Heart left ventricle (tissue), 16 donors: ENCODE results near the gene TRA2B. TPM values are rescaled to one million over a fixed set of nuclear protein-coding genes. Genes with fewer than 3 reads are reported as not detected.

Source experiments
- ATAC-seq, 4 donors: fragments of 200-7000 bp; cut with Tn5 transposase; one replicate each; pipeline ENCODE4 v1.9.1; 2020 to 2022; ENCODE audit warnings: moderate library complexity in 4 of 4, mild to moderate bottlenecking in 3 of 4, moderate number of reproducible peaks in 1 of 4
- DNase-seq, 5 donors: peaks; one replicate each; pipeline ENCODE4 v3.0.0-alpha.2; 2020
- H3K27ac ChIP-seq, 12 donors: fragments of 200-600 bp; sonication (generic) in 4 of 12; one replicate each; pipeline versions ENCODE4 v1.5.0 to v1.8.0; 2016 to 2022; ENCODE audit warnings: mild to moderate bottlenecking in 2 of 12
- H3K27me3 ChIP-seq, 9 donors: fragments of 200-600 bp; sonication (generic) in 2 of 9; one replicate each; pipeline versions ENCODE4 v1.5.1 to v1.8.0; 2016 to 2022; ENCODE audit warnings: mild to moderate bottlenecking in 3 of 9
- H3K36me3 ChIP-seq, 9 donors: fragments of 200-600 bp; sonication (generic) in 2 of 9; one replicate each; pipeline versions ENCODE4 v1.5.0 to v1.8.0; 2018 to 2022; ENCODE audit warnings: mild to moderate bottlenecking in 2 of 9
- H3K4me1 ChIP-seq, 12 donors: fragments of 200-600 bp; sonication (generic) in 4 of 12; one replicate each; pipeline versions ENCODE4 v1.5.0 to v1.8.0; 2016 to 2022; ENCODE audit warnings: mild to moderate bottlenecking in 3 of 12
- H3K4me3 ChIP-seq, 12 donors: fragments of 200-600 bp; sonication (generic) in 4 of 12; one replicate each; pipeline versions ENCODE4 v1.5.0 to v1.8.0; 2017 to 2022; ENCODE audit warnings: mild to moderate bottlenecking in 9 of 12, moderate library complexity in 4 of 12
- H3K9me3 ChIP-seq, 12 donors: fragments of 200-600 bp; sonication (generic) in 4 of 12; one replicate each; pipeline versions ENCODE4 v1.5.0 to v1.8.0; 2016 to 2022; ENCODE audit warnings: mild to moderate bottlenecking in 1 of 12
- CTCF ChIP-seq, 12 donors: fragments of 200-600 bp; sonication (generic) in 4 of 12; IDR thresholded peaks; one replicate each; pipeline versions ENCODE4 v1.5.0 to v1.8.0; 2018 to 2022; ENCODE audit warnings: antibody characterized with exemption in 12 of 12, mild to moderate bottlenecking in 5 of 12
- POLR2A ChIP-seq, 2 donors: fragments of 450-650 bp; IDR thresholded peaks; one replicate each; pipeline ENCODE4 v1.6.1; 2017; ENCODE audit warnings: antibody characterized with exemption in 2 of 2, mild to moderate bottlenecking in 2 of 2, moderate library complexity in 2 of 2
- WGBS, 4 donors: extraction: QIAGEN DNeasy Blood & Tissue Kit in 2 of 4; methylation state at CpG; one replicate each; pipeline versions ENCODE4 v1.1.5 to v1.1.7; 2013 to 2018; 5-methylcytosine and 5-hydroxymethylcytosine counted together
- intact Hi-C, 10 donors: fragments of 100-400 bp; cut with DNase I; formaldehyde crosslinking; loops; one replicate each; pipeline versions ENCODE4 v1.11.1 to v1.14.2; 2022
- polyA plus RNA-seq, 2 donors: library from polyadenylated mRNA; stranded (reverse); fragments of 200-250 nt; gene quantifications; one replicate each; pipeline ENCODE4 v1.2.3, GENCODE V29; 2013
- total RNA-seq, 9 donors: library from RNA; depleted of rRNA in 2 of 9; stranded (reverse); fragments of >200 nt in 2 of 9; fragmentation: NEBNext Ultra II Directional in 3 of 9; extraction: Animal tissue kit (Norgen Biotek cat#: 25700) in 3 of 9; gene quantifications; one replicate each; pipeline versions ENCODE4 v1.1.0 to v1.2.4, GENCODE V29; 2016 to 2023
- donor health status: ischemic (EF 13 %, LVEDD 7.1; RV severe dilation, severe dysfunction).
- donor health status: healthy with polysubstance abuse.
- donor health status: DM: no; HTN: yes; CAD: no.
- donor health status: DM: no; HTN: no; CAD: no.
- donor health status: ischemic (EF 25% LVEDD 6.9; RV normal size, moderate dysfunction).
- donor health status: ischemic (EF 25% LVEDD 5.7; RV mildly dilated, moderate dysfunction).
- donor health status: healthy.
- donor health status: DM: yes; HTN: yes; CAD: no.
- donor health status: ischemic (EF 35%, LVEDD 5.7; RV mildly dilated, moderate dysfunction).
- donor health status: nonischemic (EF 11% LVEDD 7.7; RV severe dilation, severe dysfunction).
- donor health status: DM: yes; HTN: yes; CAD: no.
- donor health status: PGD.
- donor health status: ischemic (EF 29% LVEDD 5.4; RV normal size, mild dysfunction).
- donor health status: nonischemic (EF 23%, LVEDD 6.1; RV moderate dilation, normal function).

Gene TRA2B
- total and polyA plus RNA-seq, 11 donors: 28.5 to 66.0 (median 46.1) TPM

DNA sequence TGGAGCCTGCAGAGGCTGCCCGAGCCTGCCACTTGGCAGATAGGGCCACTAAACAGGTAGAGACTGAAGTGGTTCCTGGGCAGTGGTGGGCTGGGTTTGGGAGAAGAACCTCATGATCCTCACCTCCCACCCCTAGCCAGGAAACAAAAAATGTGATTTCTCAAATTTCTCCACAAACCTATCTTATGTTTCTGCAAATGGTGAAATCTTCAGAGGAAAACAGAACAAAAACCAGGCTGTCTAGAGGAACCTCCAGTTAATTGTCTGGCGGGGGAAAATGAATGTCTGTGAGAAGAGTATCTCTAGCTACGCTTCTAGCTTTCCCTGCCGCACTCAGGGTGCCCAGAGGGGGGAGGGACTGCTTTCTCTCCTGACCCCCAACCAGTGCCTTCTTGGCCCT, 55.9 kb downstream of the TRA2B start:
- 86 to 92% (median 89%) methylated on average over 4 of the region's 4 CpGs for WGBS, 4 donors
- H3K9me3 ChIP-seq: no peaks in the 10 kb centered on the region
- H3K27ac ChIP-seq: no peak overlapping the region
- no peak for DNase-seq
- no peak overlapping the region for H3K4me3 ChIP-seq
- H3K4me1 ChIP-seq: no peaks in the 10 kb centered on the region
- no peak for TF ChIP-seq POLR2A (IDR thresholded peaks at IDR 0.05)
- TF ChIP-seq CTCF (IDR thresholded peaks at IDR 0.05): no peak
- intact Hi-C loops: no loop called here
- H3K27me3 ChIP-seq: peaks cover 0 to 7% (median 0%) of the 10 kb centered on the region in 9 donors
- ATAC-seq: no peak
- H3K36me3 ChIP-seq: no peaks in the 10 kb centered on the region

DNA sequence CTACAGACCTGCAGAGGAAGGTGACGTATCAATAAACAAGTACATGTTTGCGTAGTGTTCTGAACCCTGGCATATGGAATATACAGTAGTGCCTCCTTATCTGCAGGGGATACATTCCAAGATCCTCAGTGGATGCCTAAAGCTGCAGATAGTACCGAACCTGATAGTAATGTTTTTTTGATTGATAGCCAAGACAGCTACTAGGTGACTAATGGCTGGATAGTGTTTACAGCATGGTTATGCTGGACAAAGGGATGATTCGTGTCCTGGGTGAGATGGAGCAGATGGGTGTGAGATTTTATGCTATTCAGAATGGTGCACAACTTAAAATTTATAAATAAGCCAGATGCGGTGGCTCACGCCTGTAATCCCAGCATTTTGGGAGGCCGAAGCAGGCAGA, 57.2 kb downstream of the TRA2B start:
- DNase-seq (no peak), ATAC-seq (no peak)
- H3K4me1 ChIP-seq: no peaks in the 10 kb centered on the region
- no peak for TF ChIP-seq POLR2A (IDR thresholded peaks at IDR 0.05)
- TF ChIP-seq CTCF (IDR thresholded peaks at IDR 0.05): no peak
- peaks cover 0 to 7% (median 0%) of the 10 kb centered on the region in 9 donors for H3K27me3 ChIP-seq
- H3K9me3 ChIP-seq: no peaks in the 10 kb centered on the region
- no peak overlapping the region for H3K27ac ChIP-seq
- intact Hi-C loops: no loop called here
- H3K36me3 ChIP-seq: no peaks in the 10 kb centered on the region
- 82 to 92% (median 84%) methylated on average over 7 of the region's 7 CpGs for WGBS, 4 donors
- no peak overlapping the region for H3K4me3 ChIP-seq

DNA sequence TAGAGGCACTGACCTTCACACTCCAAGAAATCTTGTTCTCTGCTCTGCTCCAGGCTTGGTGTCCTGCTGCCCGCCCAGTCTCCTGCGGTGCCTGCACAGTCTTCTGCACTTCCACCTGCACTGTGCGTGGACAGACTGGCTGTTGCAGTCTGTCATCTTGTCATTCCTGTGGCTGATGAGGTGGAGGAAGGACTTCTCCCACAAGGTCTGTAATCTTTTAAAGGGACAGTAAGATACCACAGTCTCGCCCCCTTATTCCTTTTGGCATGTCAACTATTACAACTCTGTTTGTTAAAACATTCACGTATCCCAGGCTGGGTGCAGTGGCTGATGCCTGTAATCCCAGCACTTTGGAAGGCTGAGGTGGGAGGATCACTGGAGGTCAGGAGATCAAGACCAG, 58.9 kb downstream of the TRA2B start:
- no peak for DNase-seq
- TF ChIP-seq POLR2A (IDR thresholded peaks at IDR 0.05) (no peak), CTCF (IDR thresholded peaks at IDR 0.05) (no peak)

GRCh38 chr3:185874119-185874518, 63.7 kb downstream of the TRA2B start:
- 64 to 72% (median 67%) methylated on average over 9 of the region's 9 CpGs for WGBS, 4 donors
- intact Hi-C loops: no loop called here

More for the DNA sequence above, 58.9 kb downstream of the TRA2B start:
- 40 to 52% (median 45%) methylated on average over 5 of the region's 5 CpGs for WGBS, 4 donors
- no peaks in the 10 kb centered on the region for H3K36me3 ChIP-seq
- no peak overlapping the region for H3K27ac ChIP-seq
- peaks cover 0 to 7% (median 0%) of the 10 kb centered on the region in 9 donors for H3K27me3 ChIP-seq
- no peaks in the 10 kb centered on the region for H3K9me3 ChIP-seq
- ATAC-seq: no peak
- intact Hi-C loops: no loop called here
- H3K4me1 ChIP-seq: no peaks in the 10 kb centered on the region
- H3K4me3 ChIP-seq: no peak overlapping the region

DNA sequence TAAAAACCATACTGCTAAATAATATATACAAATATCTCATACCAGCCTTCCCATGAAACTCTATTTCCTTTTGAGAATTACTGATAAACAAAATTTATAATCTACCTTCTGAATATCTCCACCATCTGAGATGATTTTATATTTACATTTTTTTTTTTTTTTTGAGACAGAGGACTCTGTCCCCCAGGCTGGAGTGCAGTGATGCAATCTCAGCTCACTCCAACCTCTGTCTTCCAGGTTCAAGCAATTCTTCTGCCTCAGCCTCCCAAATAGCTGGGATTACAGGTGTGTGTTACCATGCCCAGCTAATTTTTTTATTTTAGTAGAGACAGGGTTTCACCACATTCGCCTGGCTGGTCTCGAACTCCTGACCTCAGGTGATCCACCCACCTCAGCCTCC, 70.2 kb downstream of the TRA2B start:
- WGBS, 4 donors: 88 to 97% (median 94%) methylated on average over 2 of the region's 2 CpGs
- no peak for TF ChIP-seq CTCF (IDR thresholded peaks at IDR 0.05)
- no peak for TF ChIP-seq POLR2A (IDR thresholded peaks at IDR 0.05)
- H3K27ac ChIP-seq: no peak overlapping the region
- ATAC-seq: no peak
- H3K27me3 ChIP-seq: peaks cover 0 to 5% (median 0%) of the 10 kb centered on the region in 9 donors
- H3K9me3 ChIP-seq: no peaks in the 10 kb centered on the region
- no peak for DNase-seq
- H3K36me3 ChIP-seq: no peaks in the 10 kb centered on the region
- H3K4me1 ChIP-seq: no peaks in the 10 kb centered on the region
- intact Hi-C loops: no loop called here
- no peak overlapping the region for H3K4me3 ChIP-seq

More at GRCh38 chr3:185874119-185874518, 63.7 kb downstream of the TRA2B start:
- TF ChIP-seq POLR2A (IDR thresholded peaks at IDR 0.05): no peak
- H3K4me1 ChIP-seq: no peaks in the 10 kb centered on the region
- H3K27ac ChIP-seq: no peak overlapping the region
- H3K27me3 ChIP-seq: peaks cover 0 to 3% (median 0%) of the 10 kb centered on the region in 9 donors
- ATAC-seq (no peak), DNase-seq (no peak)
- no peaks in the 10 kb centered on the region for H3K36me3 ChIP-seq
- H3K9me3 ChIP-seq: no peaks in the 10 kb centered on the region
- no peak overlapping the region for H3K4me3 ChIP-seq
